GM12872 (cell line): ENCODE data around the gene INTU.

Experiments
- CTCF ChIP-seq: IDR thresholded peaks from 3 replicates; pipeline ENCODE4 v1.5.1; 2011; ENCODE audit warnings: low read depth, mild to moderate bottlenecking, low read length, moderate library complexity; ENCODE audit not compliant: insufficient read depth

The INTU gene

DNA sequence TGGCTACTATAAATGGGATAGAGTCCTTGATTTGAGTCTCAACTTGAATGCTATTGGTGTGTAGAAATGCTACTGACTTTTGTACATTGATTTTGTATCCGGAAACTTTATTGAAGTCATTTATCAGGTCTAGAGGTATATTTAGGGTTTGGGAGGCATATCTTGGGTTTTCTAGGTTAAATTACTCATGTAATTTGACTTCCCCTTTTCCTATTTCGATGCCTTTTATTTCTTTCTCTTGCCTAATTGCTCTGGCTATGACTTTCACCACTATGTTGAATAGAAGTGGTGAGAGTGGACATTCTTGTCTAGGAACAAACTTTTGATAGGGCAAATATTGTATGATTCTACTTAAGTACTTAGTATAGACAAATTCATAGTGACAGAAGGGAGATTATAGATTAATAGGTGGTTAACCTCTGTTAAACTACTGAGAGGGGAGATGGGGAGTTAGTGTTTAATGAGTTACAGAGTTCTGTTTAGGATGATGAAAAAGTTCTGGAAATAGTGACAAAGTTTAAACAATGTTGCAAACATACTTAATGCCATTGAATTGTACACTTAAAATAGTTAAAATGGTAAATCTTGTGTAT lies 126.6 kb downstream of the INTU start:
- TF ChIP-seq CTCF = no peak

DNA sequence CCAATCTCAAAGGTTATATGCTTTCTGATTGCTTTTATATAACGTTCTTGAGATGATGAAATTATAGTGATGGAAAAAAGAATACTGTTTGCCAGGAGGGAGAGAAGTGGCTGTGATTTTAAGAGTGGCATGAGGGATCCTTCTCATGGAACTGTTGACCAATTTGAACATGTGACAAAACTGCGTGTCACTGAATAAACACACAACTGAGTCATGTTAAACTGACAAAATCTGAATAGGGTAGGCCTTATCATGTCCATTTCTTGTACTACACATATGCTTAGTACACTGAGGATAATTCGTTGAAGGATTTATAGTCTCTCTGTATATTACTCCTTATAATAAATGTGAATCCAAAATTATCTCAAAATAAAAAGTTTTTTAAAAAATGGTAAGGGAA lies 127.1 kb downstream of the INTU start:
- no peak for TF ChIP-seq CTCF

DNA sequence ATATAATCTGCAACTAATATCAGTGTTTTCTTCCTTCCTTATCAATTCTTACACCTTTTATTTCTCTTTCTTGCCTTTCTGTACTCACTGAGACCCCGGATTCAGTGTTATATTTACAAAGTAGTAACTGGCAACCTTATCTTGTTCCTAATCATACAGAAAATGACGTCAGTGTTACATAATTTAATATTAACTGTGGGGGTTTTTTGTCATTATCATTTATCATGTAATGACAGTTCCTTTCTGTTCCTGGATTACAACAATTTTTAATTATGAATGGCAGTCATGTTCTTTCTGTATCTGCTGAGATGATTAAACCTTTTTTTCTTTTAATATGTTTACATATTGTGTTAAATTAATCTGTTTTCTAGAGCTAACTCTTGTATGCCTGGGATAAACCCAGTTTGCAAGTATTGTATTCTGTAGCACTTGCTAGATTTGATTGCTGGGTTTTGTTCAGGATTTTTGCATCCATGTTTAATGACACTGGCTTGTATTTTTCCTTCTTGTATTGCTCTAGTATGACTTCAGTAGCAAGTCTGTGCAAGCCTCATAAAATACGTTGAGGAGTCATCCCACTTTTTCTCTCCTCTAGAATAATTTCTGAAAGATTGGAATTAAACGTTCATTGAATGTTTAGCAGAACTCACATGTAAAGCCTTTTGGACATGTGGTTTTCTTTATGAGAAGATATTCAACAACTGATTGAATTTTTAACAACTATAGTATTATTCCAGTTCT lies 138.9 kb downstream of the INTU start:
- TF ChIP-seq CTCF = no peak

DNA sequence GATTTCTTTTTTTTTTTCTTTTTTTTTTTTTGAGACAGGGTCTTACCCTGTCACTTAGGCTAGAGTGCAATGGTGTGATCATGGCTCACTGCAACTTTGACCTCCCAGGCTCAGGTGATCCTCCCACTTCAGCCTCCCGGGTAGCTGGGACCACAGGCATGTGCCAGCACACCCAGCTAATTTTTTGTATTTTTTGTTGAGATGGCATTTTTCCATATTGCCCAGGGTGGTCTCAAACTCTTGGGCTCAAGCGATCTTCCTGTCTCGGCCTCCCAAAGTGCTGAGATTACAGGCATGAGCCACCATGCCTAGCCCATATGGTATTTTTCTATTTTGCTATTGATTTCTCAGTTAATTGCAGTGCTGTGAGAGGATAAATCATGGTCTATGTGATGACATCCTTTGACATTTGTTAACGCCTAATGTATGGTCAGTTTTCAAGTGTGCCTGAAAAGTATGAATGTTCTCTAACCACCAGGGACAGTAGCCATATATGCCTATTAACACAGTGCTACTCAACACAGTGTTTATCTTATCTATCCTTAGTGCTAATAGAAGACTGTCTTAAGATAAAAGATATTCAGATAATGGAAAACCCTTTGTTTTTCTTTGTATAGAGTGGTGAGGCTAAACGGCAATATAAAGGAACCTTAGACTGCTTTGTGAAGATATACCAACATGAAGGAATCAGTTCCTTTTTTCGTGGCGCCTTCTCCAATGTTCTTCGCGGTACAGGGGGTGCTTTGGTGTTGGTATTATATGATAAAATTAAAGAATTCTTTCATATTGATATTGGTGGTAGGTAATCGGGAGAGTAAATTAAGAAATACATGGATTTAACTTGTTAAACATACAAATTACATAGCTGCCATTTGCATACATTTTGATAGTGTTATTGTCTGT lies 140.3 kb downstream of the INTU start:
- TF ChIP-seq CTCF = no peak

- TF ChIP-seq CTCF = no peak
Measured at GRCh38 chr4:127775843-127776242, 143.1 kb downstream of the INTU start.
